Smooth muscle cell of the brain vasculature (primary cell): ENCODE measurements around the gene SREBF2.
"Not testable (repeated sequence)": the region's sequence is repeated elsewhere in the genome, so short reads cannot be mapped to it uniquely, and the experiment has no call there.

Source experiments
- DNase-seq: peaks from one replicate; pipeline ENCODE4 v3.0.0-alpha.2; 2012; ENCODE audit warnings: low read depth, low spot score

Gene SREBF2

GRCh38 chr22:41821471-41822316 is 11.2 kb upstream of the SREBF2 start:
- DNase-seq, result no peak

GRCh38 chr22:41822317-41823057 is 10.4 kb upstream of the SREBF2 start:
- no peak for DNase-seq

DNA sequence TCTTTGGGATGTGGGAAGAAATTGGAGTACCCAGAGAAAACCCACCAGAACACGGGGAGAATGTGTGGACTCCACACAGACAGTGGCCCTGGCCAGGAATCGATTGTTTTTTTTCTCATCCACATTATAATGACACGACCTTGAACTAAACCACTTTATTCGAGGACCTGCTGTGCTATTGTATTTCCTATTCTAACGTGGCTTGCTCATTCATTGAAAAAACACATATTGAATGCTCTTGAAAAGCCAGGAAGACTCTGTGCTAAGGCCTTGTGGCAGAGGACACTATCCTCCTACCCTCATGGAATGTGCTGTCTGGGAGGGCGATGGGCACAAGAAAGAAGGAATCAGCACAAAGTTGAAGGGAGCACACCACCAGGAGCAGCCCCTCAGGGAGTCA is 9.1 kb upstream of the SREBF2 start:
- no peak for DNase-seq

DNA sequence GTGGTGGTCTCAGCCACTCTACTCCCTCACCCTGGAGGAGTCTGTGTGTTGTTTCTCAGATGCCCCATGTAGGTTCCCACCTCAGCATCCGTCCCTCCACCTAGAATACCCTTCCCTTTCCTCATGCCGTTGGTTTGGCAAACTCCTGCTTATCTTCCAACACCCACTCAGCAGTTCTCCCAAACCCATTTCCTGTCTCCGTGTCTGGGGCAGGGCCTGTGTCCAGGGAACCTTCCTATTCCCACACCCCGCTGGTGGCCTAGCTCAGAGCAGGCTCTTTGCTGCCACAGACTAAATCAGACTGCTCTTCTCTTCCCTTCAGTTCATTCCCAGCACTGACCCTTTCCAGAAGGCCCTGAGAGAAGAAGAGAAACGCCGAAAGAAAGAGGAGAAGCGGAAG is 7.5 kb upstream of the SREBF2 start:
- no peak for DNase-seq

- no peak for DNase-seq
These were observed 6.9 kb upstream of the SREBF2 start for GRCh38 chr22:41826021-41826420.

DNA sequence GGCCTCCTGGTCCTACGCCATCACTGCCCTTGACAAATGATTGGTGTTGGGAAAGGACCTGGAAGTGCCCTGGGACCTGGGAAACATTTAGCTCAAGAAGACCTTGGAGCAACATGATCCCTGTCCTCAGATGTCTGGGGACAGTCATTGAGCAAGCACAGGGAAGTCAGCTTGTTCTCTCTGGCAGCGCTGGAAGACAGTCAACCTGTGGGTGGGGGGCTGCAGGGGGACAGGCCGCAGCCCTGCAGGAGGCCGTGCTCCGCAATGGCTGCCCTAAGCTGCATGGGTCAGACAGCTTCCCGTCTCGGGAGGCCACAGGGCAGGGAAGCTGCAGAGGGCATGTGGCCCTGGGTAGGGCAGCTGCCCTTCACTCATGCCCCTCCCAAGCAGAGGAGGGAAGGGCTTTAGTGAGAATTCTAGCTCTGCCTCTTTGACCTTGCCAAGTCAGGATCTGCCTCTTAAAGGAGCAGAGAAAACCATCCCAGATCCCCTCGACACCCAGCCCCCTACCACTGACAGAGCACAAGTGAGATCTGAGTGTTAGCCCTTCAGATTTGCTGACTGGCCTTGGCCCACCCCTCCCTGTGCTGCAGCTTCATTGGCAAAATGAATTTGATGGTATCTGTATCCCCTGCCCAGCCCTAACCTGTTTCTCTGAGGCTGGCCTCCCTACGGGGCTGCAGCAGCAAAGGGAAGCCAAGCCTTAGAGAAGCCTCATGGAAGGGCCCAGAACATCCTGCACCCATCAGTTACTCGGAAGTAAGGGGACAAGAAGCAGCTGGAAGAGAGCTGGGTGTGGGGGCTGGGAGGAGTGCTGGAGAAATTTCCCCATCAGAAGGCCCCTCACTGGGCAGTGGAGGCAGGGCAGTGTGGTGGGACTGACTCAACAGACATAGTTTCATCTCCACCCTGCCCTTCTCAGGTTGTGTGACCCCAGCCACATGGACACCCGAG is 6.2 kb upstream of the SREBF2 start:
- no peak for DNase-seq

- DNase-seq, result no peak
These were observed 5.2 kb upstream of the SREBF2 start for GRCh38 chr22:41827671-41828070.

- no peak for DNase-seq
These were observed 4.4 kb upstream of the SREBF2 start for GRCh38 chr22:41828516-41828915.

- DNase-seq, result no peak
These were observed 2.7 kb upstream of the SREBF2 start for GRCh38 chr22:41830174-41830573.

DNA sequence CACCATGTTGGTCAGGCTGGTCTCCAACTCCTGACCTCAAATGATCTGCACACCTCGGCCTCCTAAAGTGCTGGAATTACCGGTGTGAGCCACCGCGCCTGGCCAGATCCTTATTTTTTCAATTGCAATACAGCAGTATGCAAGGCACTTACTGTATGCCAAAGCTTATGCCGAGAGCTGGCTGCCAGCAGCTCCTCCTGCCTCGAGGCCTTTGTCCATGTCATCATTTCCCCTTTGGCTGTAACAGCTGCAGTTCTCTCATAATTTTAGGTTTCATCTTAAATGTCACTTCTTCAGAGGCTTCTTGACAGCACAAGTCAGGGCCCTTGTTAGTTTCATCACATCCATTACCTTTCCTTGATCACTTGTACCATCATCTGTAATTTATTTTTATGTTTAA is 1.5 kb upstream of the SREBF2 start:
- no peak for DNase-seq

- no peak for DNase-seq
These were observed 915 bp upstream of the SREBF2 start for GRCh38 chr22:41831828-41832552.

DNA sequence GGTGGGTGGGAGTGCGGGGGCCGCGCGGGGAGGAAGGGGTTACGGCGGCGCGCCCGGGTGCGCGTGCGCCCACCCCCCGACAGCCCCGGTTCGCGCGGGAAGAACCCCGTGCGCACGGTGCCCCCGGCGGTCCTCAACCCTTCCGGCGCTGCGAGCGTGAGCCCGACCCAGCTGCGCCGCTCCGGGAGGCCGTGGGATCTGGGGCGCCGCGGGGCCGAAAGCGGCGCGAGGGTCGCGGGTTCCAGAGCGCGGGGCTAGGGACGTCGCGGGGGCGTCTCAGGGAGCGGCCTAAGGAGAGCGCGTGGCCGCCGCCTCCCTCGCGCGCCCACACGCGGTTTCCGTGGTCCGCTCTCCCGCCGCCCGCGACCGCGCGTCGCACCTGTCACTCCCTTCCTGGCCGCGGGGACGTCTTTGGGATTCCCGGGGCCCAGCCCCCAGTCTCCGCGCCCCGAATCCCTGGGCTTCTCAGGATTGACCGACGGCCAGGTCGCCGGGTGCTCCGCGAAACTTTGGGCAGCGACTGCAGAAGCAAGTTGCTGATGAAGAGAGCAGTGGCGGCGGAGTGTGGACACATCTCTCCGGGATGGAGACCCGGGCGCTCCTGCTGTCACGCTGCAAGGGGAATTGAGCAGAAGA is 582 bp downstream of the SREBF2 start:
- no peak for DNase-seq

- no peak for DNase-seq
These were observed 1.4 kb downstream of the SREBF2 start for GRCh38 chr22:41834005-41834944.

- not testable (repeated sequence) for DNase-seq
These were observed 2.6 kb downstream of the SREBF2 start for GRCh38 chr22:41835462-41835861.

DNA sequence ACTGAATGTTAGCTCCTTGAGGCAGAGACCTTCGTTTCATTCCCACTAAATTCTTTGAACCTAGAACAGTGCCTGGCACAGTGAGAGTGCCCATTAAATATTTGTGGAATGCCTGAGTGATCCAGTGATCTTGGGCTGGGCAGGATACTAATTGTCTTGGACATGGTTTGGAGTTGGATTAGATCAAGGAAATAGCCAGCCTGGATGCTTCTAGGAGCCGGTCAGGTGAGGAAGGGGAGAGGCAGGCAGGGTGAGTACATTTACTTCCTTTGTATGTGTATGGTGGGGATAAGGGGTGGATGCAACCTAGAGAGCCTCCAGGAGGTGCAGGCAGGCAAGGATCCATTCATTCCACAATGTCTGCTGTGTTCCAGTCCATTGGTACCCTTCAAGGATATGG is 3.6 kb downstream of the SREBF2 start:
- DNase-seq, result no peak

DNA sequence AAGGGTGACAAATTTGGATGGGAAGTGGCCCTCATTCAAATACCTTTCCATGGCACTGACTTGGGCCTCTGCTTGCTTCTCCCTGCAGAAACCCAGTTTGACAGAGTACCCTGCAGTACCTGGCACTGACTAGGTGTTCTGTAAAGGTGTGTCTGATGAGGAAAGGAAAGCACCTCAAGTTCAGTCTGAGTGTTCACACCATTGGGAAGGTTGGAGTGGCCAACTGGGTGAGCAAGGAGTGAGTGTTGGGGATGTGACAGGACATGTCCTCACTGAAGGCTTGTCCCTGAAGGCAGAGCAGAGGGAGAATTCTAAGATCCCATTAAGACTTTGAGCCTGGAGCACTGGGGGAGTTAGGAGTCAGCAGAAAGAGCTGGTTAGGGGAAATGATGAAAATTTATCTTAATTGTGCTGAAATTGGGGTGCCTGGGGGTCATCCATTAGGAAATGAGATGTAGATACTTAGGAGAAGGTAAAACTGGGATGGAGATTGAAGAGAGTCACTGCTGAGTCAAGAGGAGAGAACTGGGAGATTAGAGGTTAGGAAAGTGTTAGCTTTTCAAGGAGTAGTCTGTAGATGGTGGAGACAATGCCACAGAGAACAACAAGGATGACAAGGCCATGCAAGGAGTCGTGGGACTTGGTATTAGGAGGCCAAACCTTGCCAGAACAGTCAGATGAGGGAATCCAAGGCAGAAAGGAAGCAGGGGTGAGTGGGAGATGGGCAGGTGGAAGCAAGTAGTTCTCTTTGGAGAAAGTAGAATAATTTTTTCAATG is 6.1 kb downstream of the SREBF2 start:
- DNase-seq, result no peak

DNA sequence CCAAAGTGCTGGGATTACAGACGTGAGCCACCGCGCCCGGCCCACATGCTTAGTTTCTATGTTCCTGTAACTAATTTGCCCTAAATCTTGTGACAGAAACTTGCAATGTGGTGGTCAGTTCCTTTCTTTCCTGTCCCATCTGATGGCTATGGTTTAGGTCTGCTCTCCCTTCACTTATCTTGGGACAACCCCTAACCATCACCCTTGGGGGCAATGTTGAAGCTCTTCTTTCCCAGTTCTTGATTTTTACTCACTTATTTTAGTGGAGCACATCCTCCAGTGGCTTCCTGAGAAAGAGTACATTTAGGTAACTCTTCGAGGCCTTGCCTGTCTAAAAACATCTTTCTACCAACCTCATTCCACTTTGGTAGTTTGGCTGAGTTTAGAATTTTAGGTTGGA is 7.3 kb downstream of the SREBF2 start:
- DNase-seq, result no peak

DNA sequence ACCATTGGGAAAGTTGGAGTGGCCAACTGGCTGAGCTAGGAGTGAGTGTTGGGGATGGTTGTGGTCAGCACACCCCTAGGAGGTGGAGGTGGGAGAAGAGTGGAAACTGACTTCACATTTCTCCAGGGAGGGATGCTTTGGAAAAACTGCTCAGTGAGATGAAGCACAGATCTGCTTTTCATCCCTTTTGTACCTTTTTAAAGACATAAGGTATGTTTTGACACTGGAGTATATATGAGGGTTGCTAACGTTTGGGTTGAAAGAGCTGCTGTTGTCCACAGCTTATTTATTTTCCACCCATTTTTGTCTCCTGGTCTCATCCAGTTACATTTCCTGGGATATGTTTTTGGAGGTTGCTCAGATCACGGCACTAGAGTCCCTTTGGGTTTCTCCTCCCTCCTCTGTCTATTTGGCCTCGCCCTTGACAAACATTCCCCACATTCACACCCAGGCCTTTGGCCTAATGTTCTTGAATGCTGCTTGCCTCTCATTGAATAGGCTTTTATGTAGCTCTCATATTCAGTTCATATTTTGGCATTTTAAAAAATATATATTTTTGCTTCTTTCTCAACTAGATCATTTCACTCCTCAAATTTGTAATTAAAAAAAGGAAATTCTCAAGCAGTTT is 8.3 kb downstream of the SREBF2 start:
- no peak for DNase-seq
